Right atrium auricular region (tissue), 2 donors: ENCODE measurements around the gene PDXDC1. TPM values are rescaled to one million over a fixed set of nuclear protein-coding genes. Genes with fewer than 3 reads are reported as not detected.
A peak's percentile ranks its signal among the peaks of the same experiment; 100 is the strongest.
"Not testable (repeated sequence)": the region's sequence is repeated elsewhere in the genome, so short reads cannot be mapped to it uniquely, and the experiment has no call there.

Source experiments
- DNase-seq: peaks from one replicate; pipeline ENCODE4 v3.0.0-alpha.2; 2019; ENCODE audit warnings: low spot score
- H3K27ac ChIP-seq, 2 donors: fragments of 200-600 bp; sonication (generic); 1 replicate in 1 of 2; 2 replicates in 1 of 2; pipeline ENCODE4 v1.5.1; 2016 to 2019
- H3K27me3 ChIP-seq, 2 donors: fragments of 200-600 bp; sonication (generic); one replicate each; pipeline versions ENCODE4 v1.5.1 to v1.6.0; 2017 to 2019
- H3K36me3 ChIP-seq: fragments of 200-600 bp; sonication (generic); one replicate; pipeline ENCODE4 v1.5.1; 2016
- H3K4me1 ChIP-seq, 2 donors: fragments of 200-600 bp; sonication (generic); one replicate each; pipeline versions ENCODE4 v1.5.1 to v1.6.0; 2017 to 2019
- H3K4me3 ChIP-seq, 2 donors: fragments of 200-600 bp; sonication (generic); 1 replicate in 1 of 2; 2 replicates in 1 of 2; pipeline ENCODE4 v1.5.1; 2017 to 2019; ENCODE audit warnings: mild to moderate bottlenecking in 1 of 2, moderate library complexity in 1 of 2
- H3K9me3 ChIP-seq, 2 donors: fragments of 200-600 bp; sonication (generic); one replicate each; pipeline ENCODE4 v1.5.1; 2019
- total RNA-seq, 2 donors: library from RNA; depleted of rRNA; stranded (reverse); fragments of >200 nt; gene quantifications; one replicate each; pipeline ENCODE4 v1.1.0, GENCODE V29; 2016
- TF ChIP-seq, protein P1 (sequence below), 2 donors: fragments of 200-600 bp; sonication (generic); IDR thresholded peaks; one replicate each; pipeline ENCODE4 v1.5.1; 2019; ENCODE audit warnings: antibody characterized with exemption in 2 of 2

The PDXDC1 gene
- total RNA-seq, 2 donors from 2014 or later = 50.4 to 60.8 TPM

DNA sequence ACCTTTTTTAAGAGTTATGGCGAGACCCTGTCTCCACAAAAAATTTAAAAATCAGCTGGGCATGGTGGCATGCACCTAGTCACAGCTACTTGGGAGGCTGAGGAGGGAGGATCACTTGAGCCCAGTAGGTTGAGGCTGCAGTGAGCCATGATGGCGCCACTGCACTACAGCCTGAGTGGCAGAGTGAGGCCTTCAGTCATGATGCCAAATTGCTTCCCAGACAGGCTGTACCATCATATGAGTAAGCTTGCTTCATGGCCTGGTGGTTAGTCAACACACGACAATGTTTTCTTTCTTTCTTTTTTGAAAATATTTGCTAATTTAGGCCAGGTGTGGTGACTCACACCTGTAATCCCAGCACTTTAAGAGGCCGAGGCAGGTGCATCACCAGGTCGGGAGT, 68.5 kb downstream of the PDXDC1 start:
- DNase-seq = no peak
- no peaks in the 10 kb centered on the region for H3K27me3 ChIP-seq
- H3K36me3 ChIP-seq = peaks cover 45% of the 10 kb centered on the region
- H3K4me3 ChIP-seq = no peak overlapping the region
- H3K27ac ChIP-seq = no peak overlapping the region
- peaks cover 0 to 11% of the 10 kb centered on the region in 2 donors for H3K4me1 ChIP-seq
- TF ChIP-seq, protein P1, sequence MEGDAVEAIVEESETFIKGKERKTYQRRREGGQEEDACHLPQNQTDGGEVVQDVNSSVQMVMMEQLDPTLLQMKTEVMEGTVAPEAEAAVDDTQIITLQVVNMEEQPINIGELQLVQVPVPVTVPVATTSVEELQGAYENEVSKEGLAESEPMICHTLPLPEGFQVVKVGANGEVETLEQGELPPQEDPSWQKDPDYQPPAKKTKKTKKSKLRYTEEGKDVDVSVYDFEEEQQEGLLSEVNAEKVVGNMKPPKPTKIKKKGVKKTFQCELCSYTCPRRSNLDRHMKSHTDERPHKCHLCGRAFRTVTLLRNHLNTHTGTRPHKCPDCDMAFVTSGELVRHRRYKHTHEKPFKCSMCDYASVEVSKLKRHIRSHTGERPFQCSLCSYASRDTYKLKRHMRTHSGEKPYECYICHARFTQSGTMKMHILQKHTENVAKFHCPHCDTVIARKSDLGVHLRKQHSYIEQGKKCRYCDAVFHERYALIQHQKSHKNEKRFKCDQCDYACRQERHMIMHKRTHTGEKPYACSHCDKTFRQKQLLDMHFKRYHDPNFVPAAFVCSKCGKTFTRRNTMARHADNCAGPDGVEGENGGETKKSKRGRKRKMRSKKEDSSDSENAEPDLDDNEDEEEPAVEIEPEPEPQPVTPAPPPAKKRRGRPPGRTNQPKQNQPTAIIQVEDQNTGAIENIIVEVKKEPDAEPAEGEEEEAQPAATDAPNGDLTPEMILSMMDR (IDR thresholded peaks at IDR 0.05) = no peak
- H3K9me3 ChIP-seq = no peaks in the 10 kb centered on the region

DNA sequence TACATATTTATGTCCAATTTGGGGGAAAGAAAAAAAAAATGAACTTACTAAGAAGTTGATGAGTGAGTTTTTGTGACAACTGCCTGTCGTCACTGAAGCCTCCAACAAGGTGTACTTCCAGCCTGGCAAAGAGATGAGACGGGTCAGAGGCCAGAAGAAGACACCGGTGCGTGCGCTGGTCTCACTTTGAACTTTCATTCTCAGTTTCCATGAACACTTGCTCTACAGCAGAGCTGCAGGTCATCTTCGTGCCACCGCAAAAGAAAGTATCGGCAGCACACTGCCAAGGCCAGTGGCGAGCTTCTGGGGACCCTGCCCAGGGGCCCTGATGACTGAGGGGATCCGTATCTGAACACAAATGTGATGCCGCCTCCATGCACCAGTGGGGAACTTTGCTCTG, 69.5 kb downstream of the PDXDC1 start:
- no peaks in the 10 kb centered on the region for H3K27me3 ChIP-seq
- no peak for DNase-seq
- TF ChIP-seq, protein P1 (IDR thresholded peaks at IDR 0.05) = no peak

DNA sequence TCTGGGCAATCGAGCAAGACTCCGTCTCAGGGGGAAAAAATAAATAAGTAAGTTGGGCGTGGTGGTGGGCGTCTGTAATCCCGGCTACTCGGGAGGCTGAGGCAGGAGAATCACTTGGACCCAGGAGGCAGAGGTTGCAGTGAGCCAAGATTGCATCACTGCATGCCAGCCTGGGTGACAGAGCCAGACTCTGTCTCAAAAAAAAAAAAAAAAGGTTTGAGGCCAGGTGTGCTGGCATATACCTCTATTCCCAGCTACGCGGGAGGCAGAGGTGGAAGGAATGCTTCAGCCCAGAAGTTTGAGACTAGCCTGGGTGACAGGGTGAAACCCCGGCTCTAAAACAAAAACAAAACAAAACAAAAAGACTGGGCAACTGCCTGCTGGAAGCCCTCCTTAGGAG, 70.4 kb downstream of the PDXDC1 start:
- not testable (repeated sequence) for H3K4me3 ChIP-seq, H3K9me3 ChIP-seq, DNase-seq, H3K27ac ChIP-seq, H3K27me3 ChIP-seq
- Histone ChIP-seq H3K4me1 (peaks cover 0 to 11% of the 10 kb centered on the region in 2 donors), H3K36me3 (peaks cover 26% of the 10 kb centered on the region)

More for the DNA sequence above, 69.5 kb downstream of the PDXDC1 start:
- H3K27ac ChIP-seq = no peak overlapping the region
- H3K9me3 ChIP-seq = no peaks in the 10 kb centered on the region
- H3K36me3 ChIP-seq = peaks cover 36% of the 10 kb centered on the region
- peaks cover 0 to 11% of the 10 kb centered on the region in 2 donors for H3K4me1 ChIP-seq
- no peak overlapping the region for H3K4me3 ChIP-seq

DNA sequence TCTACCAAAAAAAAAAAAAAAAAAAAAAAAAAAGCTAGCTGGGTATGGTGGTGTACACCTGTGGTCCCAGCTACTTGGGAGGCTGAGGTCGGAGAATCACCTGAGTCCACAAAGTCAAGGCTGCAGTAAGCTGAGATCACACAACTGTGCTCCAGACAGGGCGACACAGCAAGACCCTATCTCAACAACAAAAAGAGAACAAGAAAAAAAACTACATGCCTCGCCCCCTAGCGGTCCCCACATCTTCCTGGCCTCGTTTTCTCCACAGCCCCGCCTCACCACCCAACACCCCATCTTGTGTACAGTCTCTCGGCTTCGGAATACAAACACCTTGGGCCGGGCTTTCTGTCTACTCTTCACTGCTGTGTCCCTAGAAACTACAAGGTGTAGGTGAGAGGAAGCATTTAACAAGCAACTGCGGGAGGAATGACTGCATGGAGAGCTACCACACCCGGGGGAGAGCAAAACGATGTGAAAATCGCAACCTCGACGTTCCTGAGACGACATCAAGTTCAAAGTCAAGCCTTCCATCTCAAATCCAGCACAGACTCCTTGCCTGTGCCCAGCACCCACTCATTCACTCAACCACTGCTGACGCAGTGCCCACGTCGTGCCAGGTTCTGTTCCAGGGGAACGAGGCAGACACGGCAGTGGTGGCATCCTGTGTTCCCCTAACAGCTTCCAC, 72.0 kb downstream of the PDXDC1 start:
- Histone ChIP-seq H3K9me3 (no peaks in the 10 kb centered on the region), H3K36me3 (peaks cover 19% of the 10 kb centered on the region), H3K4me3 (no peak overlapping the region), H3K27ac (no peak overlapping the region), H3K4me1 (peaks cover 0 to 4% of the 10 kb centered on the region in 2 donors), H3K27me3 (no peaks in the 10 kb centered on the region)
- TF ChIP-seq, protein P1 (IDR thresholded peaks at IDR 0.05) = no peak
- no peak for DNase-seq

DNA sequence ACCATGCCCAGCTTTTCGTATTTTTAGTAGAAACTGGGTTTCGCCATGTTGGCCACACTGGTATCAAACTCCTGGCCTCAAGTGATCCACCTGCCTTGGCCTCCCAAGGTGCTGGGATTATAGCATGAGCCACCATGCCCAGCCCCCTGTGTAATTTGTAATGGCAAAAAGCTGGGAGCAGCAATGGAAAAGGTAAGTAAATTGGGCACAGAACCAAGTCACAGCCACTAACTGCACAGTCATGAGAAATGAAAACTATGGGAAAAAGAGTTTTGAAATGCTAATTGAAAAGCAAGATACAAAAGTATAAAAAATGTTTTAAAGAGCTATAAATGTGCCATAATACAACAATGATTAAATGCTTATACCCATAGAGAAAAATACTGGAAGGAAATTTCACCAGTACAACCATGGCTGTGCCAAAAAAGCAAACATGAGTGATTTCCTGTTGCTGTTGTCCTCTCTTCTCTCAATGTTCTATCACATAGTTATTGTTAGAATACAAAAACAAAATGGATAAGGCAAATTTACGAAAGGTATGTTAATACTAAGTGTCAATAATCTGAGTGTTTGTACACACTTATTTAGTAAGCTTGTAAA, 74.9 kb downstream of the PDXDC1 start:
- Histone ChIP-seq H3K27me3 (no peaks in the 10 kb centered on the region), H3K27ac (no peak overlapping the region), H3K4me1 (peaks cover 0 to 11% of the 10 kb centered on the region in 2 donors), H3K36me3 (peaks cover 8% of the 10 kb centered on the region), H3K9me3 (no peaks in the 10 kb centered on the region), H3K4me3 (no peak overlapping the region)
- TF ChIP-seq, protein P1 (IDR thresholded peaks at IDR 0.05) = no peak
- DNase-seq = peak; percentile 26

DNA sequence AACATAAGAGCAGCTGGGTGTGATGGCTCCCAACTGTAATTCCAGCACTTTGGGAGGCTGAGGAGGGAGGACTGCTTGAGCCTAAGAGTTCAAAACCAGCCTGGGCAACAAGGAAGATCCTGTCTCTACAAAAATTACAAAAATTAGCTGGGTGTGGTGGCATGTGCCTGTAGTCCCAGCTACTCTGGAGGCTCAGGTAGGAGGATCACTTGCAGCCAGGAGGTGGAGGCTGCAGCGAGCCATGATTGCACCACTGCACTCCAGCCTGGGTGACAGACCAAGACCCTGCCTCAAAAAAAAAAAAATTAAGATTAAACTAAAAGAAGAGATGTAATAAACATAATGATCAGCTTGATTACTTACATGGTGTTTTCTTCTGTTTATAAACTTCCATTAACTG, 75.6 kb downstream of the PDXDC1 start:
- H3K4me1 ChIP-seq = peaks cover 0 to 15% of the 10 kb centered on the region in 2 donors
- H3K9me3 ChIP-seq, H3K27ac ChIP-seq, H3K36me3 ChIP-seq, H3K4me3 ChIP-seq, H3K27me3 ChIP-seq: not testable (repeated sequence)
- DNase-seq = peak; percentile 32
